Neural progenitor cell (in vitro differentiated cells): ENCODE data around the gene NDST1. TPM values are rescaled to one million over a fixed set of nuclear protein-coding genes. Genes with fewer than 3 reads are reported as not detected.

Experiments
- DNase-seq: peaks from one replicate; pipeline ENCODE4 v3.0.0-alpha.2; 2016; ENCODE audit warnings: low spot score
- H2AFZ ChIP-seq: fragments of 200-600 bp; sonication (generic); replicated peaks from 2 replicates; pipeline ENCODE4 v1.6.1; 2016; ENCODE audit warnings: antibody characterized with exemption
- H3F3A ChIP-seq: fragments of 200-600 bp; sonication (generic); 2 replicates; pipeline ENCODE4 v1.6.1; 2016; ENCODE audit warnings: antibody characterized with exemption, low read depth
- H3K27ac ChIP-seq: fragments of 200-600 bp; sonication (generic); 2 replicates; pipeline ENCODE4 v1.5.1; 2016; ENCODE audit warnings: mild to moderate bottlenecking
- H3K27me3 ChIP-seq: fragments of 200-600 bp; sonication (generic); 2 replicates; pipeline ENCODE4 v1.6.1; 2016; ENCODE audit warnings: mild to moderate bottlenecking, moderate library complexity
- H3K36me3 ChIP-seq: fragments of 200-600 bp; sonication (generic); 2 replicates; pipeline ENCODE4 v1.5.1; 2016
- H3K4me1 ChIP-seq: fragments of 200-600 bp; sonication (generic); 2 replicates; pipeline ENCODE4 v1.6.1; 2016; ENCODE audit warnings: mixed run types
- H3K4me2 ChIP-seq: fragments of 200-600 bp; sonication (generic); 2 replicates; pipeline ENCODE4 v1.6.1; 2016
- H3K4me3 ChIP-seq: fragments of 200-600 bp; sonication (generic); 2 replicates; pipeline ENCODE4 v1.5.1; 2016
- H3K79me2 ChIP-seq: fragments of 200-600 bp; sonication (generic); 2 replicates; pipeline ENCODE4 v1.6.1; 2016; ENCODE audit warnings: low read depth
- H3K9ac ChIP-seq: fragments of 200-600 bp; sonication (generic); 2 replicates; pipeline ENCODE4 v1.6.1; 2016
- H3K9me3 ChIP-seq: fragments of 200-600 bp; sonication (generic); 2 replicates; pipeline ENCODE4 v1.5.1; 2016; ENCODE audit warnings: low read depth
- H4K20me1 ChIP-seq: fragments of 200-600 bp; sonication (generic); 2 replicates; pipeline ENCODE4 v1.6.1; 2016; ENCODE audit warnings: low read depth
- H3K27ac Mint-ChIP-seq: 3 replicates; pipeline ENCODE4 v1.8.0; 2021; ENCODE audit warnings: mixed read lengths
- H3K27me3 Mint-ChIP-seq: 2 replicates; pipeline ENCODE4 v1.8.0; 2022; ENCODE audit warnings: low read depth, mild to moderate bottlenecking, inconsistent platforms, moderate library complexity, mixed read lengths; ENCODE audit not compliant: insufficient read depth
- H3K36me3 Mint-ChIP-seq: 3 replicates; pipeline ENCODE4 v1.8.0; 2021; ENCODE audit warnings: mixed read lengths
- H3K4me1 Mint-ChIP-seq: 3 replicates; pipeline ENCODE4 v1.8.0; 2021; ENCODE audit warnings: mixed read lengths
- H3K4me3 Mint-ChIP-seq: 3 replicates; pipeline ENCODE4 v1.8.0; 2021; ENCODE audit warnings: mild to moderate bottlenecking, moderate library complexity, mixed read lengths
- H3K9me3 Mint-ChIP-seq: 3 replicates; pipeline ENCODE4 v1.8.0; 2020; ENCODE audit warnings: mixed read lengths
- CTCF ChIP-seq: fragments of 200-600 bp; sonication (generic); IDR thresholded peaks from 2 replicates; pipeline ENCODE4 v1.5.1; 2017; ENCODE audit warnings: antibody characterized with exemption, mild to moderate bottlenecking
- EZH2 ChIP-seq: fragments of 200-600 bp; sonication (generic); IDR thresholded peaks from 2 replicates; pipeline ENCODE4 v1.6.1; 2017; ENCODE audit warnings: antibody characterized with exemption, mild to moderate bottlenecking, moderate library complexity
- EZH2phosphoT487 ChIP-seq: fragments of 200-600 bp; sonication (generic); IDR thresholded peaks from 2 replicates; pipeline ENCODE4 v1.6.1; 2017; ENCODE audit warnings: antibody characterized with exemption
- total RNA-seq: library from RNA; depleted of rRNA; stranded (reverse); fragments of >200 nt; gene quantifications from 2 replicates; pipeline ENCODE4 v1.2.3, GENCODE V29; 2015; ENCODE audit warnings: low replicate concordance

The NDST1 gene
- total RNA-seq, 1 donor from 2014 or later = 22.9 TPM

DNA sequence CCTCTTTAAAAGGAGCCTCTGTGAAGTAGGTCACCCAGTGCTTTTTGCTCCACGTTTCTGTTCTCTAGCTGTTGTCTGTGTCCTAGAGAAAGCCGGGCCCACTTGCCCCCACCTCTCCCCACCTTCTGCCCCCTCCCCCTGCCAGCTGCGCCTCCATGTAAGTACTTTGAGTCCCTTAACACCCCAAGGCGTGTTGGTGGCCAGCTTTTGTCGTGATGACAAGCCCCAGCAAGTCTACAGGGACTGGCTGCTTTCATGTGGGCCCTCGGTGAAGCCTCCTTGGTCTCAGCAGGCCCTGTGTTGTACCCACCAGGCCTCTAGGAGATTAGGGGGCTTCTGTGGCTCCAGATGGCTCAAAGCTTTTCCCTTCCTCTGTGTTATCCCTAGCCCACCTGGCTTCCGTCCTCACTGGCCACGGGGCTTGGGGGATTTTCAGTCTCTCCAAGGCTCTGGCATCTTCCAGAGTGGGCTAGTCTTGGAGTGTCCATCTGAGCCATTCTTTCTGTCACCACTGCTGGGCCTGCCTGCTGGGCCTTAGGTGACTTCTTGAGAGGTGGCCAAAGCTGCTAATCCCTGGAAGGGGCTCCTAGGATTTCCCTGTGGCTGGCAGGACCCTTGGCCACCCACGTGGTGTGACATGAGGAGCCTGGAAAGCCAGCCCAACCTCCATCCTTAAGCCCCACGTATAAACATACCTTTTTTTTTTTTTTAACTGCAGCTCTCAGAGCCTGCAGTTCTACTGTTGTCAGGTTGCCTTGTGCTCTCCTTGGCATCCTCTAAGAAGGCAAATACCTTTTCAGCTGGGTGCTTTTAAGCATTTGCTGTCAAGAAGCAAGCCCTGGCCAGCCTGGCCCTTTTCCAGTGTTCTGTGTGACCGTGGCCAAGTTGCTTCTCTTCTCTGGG lies 1.1 kb upstream of the NDST1 start:
- DNase-seq = no peak
- Mint-ChIP-seq H3K4me1 (peaks cover 54% of the 10 kb centered on the region), H3K27me3 (peaks cover 7% of the 10 kb centered on the region), H3K9me3 (no peaks in the 10 kb centered on the region), H3K4me3 (no peak overlapping the region), H3K27ac (no peak overlapping the region), H3K36me3 (peaks cover 3% of the 10 kb centered on the region)
- no peak for TF ChIP-seq EZH2phosphoT487
- no peak for TF ChIP-seq EZH2
- TF ChIP-seq CTCF = no peak
- Histone ChIP-seq H3K4me2 (peak overlapping the region; percentile 19), H4K20me1 (peaks cover 67% of the 10 kb centered on the region), H3K4me1 (peaks cover 58% of the 10 kb centered on the region), H3K79me2 (peaks cover 99% of the 10 kb centered on the region), H3K4me3 (no peak overlapping the region), H3K9ac (no peak overlapping the region), H3K27me3 (no peaks in the 10 kb centered on the region), H3K9me3 (no peaks in the 10 kb centered on the region), H3K36me3 (no peaks in the 10 kb centered on the region), H3K27ac (peak overlapping the region; percentile 56), H2AFZ (no peak overlapping the region), H3F3A (peaks cover 30% of the 10 kb centered on the region)

DNA sequence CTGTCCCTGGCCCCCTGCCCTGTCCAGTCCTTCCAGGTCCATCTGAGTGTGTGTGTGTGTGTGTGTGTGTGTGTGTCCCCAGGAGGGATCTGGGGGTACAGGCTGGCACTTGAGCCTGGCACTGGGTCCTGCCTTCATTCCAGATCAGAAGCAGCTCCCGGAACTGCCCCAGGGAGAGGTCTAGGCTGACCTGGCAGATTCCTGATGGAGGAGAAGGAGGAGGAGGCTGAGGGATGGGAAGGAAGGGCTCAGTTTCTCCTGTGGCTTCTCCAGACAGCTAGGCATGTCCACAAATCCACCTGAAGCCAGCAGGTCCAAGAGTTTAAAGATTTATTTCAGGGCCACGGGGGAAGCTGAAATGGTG lies 328 bp downstream of the NDST1 start:
- H3K36me3 Mint-ChIP-seq = peaks cover 3% of the 10 kb centered on the region
- H3K9me3 Mint-ChIP-seq = no peaks in the 10 kb centered on the region
- H3K4me3 Mint-ChIP-seq = no peak overlapping the region
- no peak for DNase-seq
- Histone ChIP-seq H3K4me3 (no peak overlapping the region), H3K4me2 (no peak overlapping the region), H3K27me3 (no peaks in the 10 kb centered on the region), H3K79me2 (peaks cover 99% of the 10 kb centered on the region), H3K36me3 (no peaks in the 10 kb centered on the region), H3F3A (peaks cover 40% of the 10 kb centered on the region), H3K9ac (no peak overlapping the region), H3K9me3 (no peaks in the 10 kb centered on the region), H3K27ac (peak overlapping the region; percentile 41), H3K4me1 (peaks cover 52% of the 10 kb centered on the region), H4K20me1 (peaks cover 76% of the 10 kb centered on the region), H2AFZ (no peak overlapping the region)
- TF ChIP-seq EZH2phosphoT487 (no peak), EZH2 (no peak), CTCF (no peak)
- H3K4me1 Mint-ChIP-seq = peaks cover 57% of the 10 kb centered on the region
- H3K27ac Mint-ChIP-seq = no peak overlapping the region
- peaks cover 7% of the 10 kb centered on the region for H3K27me3 Mint-ChIP-seq

DNA sequence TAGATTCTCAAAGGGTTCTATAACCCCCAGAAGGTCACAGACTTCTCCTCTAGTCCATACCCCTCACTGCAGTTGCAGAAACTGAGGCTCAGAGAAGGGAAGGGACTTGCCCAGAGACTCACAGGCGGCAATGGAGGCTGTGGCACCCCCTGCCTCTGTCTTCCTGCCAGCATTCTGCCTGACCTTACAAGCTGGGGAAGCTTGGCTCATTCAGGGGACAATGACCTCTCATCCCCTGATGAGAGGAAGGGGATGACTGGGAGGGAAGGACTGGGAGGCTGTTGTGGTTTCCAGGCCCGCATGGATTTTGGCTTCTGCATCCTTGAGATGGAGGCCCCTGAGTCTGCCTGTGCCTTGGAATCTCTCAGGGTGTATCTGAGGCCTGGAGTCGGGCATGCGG lies 897 bp downstream of the NDST1 start:
- no peak overlapping the region for H3K9ac ChIP-seq
- no peak overlapping the region for H2AFZ ChIP-seq
- H4K20me1 ChIP-seq = peaks cover 81% of the 10 kb centered on the region
- H3K36me3 ChIP-seq = no peaks in the 10 kb centered on the region
- no peak overlapping the region for H3K4me3 ChIP-seq
- no peaks in the 10 kb centered on the region for H3K9me3 Mint-ChIP-seq
- H3K4me1 Mint-ChIP-seq = peaks cover 61% of the 10 kb centered on the region
- peaks cover 99% of the 10 kb centered on the region for H3K79me2 ChIP-seq
- H3K27me3 ChIP-seq = no peaks in the 10 kb centered on the region
- H3K36me3 Mint-ChIP-seq = peaks cover 3% of the 10 kb centered on the region
- H3K4me3 Mint-ChIP-seq = no peak overlapping the region
- no peak overlapping the region for H3K27ac ChIP-seq
- peaks cover 40% of the 10 kb centered on the region for H3F3A ChIP-seq
- no peak for DNase-seq
- peaks cover 7% of the 10 kb centered on the region for H3K27me3 Mint-ChIP-seq
- H3K9me3 ChIP-seq = no peaks in the 10 kb centered on the region
- no peak overlapping the region for H3K4me2 ChIP-seq
- TF ChIP-seq EZH2phosphoT487 (no peak), CTCF (no peak), EZH2 (no peak)
- peak overlapping the region; percentile 37 for H3K27ac Mint-ChIP-seq
- peaks cover 52% of the 10 kb centered on the region for H3K4me1 ChIP-seq
